Activated CD4-positive, CD25-positive, alpha-beta regulatory T cell treated with anti-CD3 and anti-CD28 coated beads, Interleukin-2, amount 50 U/mL, for 72 hours (primary cell): ENCODE measurements around the gene PFN3.
"Not testable (repeated sequence)": the region's sequence is repeated elsewhere in the genome, so short reads cannot be mapped to it uniquely, and the experiment has no call there.

ENCODE experiments used
- DNase-seq: peaks from one replicate; pipeline ENCODE4 v3.0.0; 2021

PFN3 gene

GRCh38 chr5:177423671-177424070 lies 23.2 kb upstream of the PFN3 start:
- no peak for DNase-seq

DNA sequence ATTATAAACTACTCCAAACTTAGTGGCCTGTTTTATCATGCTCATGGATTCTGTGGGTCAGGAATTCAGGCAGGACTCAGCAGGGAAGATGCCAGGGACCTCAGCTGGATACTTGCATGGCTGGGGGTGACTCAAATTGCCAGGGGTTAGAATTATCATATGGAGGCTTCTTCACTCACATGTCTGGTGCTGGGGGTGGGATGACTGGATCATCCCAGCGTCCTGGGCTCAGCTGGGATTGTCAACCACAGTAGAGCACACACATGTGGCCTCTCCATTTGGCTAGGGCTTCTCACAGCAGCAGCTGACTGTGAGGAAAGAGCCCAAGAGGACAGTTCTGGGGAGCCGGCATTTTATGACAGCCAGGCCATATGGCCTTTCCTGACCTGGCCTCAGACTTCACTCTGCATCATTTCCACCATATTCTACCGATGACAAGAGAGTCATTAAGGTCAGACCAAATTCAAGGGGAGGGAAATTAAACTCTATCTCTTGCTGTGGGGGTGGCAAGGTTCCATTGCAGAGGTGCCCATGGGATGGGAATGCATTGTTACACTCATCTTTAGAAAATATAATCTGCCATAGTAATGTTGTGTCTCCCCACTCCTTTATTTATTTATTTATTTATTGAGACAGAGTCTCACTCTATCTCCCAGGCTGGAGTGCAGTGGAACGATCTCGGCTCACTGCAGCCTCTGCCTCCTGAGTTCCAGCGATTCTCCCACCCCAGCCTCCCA lies 20.8 kb upstream of the PFN3 start:
- no peak for DNase-seq

DNA sequence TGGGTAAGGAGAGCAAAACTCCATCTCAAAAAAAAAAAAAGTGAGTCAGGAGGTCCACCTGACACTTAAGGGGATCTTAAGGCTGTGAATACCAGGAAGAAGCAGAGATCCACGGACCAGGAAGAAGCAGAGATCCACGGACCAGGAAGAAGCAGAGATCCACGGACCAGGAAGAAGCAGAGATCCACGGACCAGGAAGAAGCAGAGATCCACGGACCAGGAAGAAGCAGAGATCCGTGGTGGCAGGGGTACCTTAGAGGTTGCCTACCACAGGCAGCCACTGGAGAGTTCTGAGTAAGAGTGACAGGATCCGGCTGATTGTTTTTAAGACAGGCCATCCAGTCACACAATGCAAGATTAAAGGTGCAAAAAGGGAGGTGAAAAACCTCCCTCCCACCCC lies 20.0 kb upstream of the PFN3 start:
- not testable (repeated sequence) for DNase-seq

- no peak for DNase-seq
Measured at GRCh38 chr5:177419046-177419445, 18.6 kb upstream of the PFN3 start.

GRCh38 chr5:177417081-177417480 lies 16.6 kb upstream of the PFN3 start:
- DNase-seq = not testable (repeated sequence)

DNA sequence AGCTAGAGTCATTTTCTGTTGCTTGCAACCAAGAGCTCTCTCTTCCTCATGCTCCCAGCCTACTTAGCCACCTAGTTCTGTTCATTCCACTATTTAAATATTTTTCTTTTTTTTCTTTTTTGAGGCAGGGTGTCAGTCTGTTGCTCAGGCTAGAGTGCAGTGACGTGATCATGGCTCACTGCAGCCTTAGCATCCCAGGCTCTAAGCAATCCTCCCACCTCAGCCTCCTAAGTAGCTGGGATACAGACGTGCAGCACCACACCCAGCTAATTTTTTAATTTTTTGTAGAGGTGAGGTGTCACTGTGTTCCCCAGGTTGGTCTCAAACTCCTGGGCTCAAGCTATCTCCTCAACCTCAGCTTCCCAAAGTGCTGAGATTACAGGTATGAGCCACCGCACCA lies 14.0 kb upstream of the PFN3 start:
- DNase-seq = no peak

DNA sequence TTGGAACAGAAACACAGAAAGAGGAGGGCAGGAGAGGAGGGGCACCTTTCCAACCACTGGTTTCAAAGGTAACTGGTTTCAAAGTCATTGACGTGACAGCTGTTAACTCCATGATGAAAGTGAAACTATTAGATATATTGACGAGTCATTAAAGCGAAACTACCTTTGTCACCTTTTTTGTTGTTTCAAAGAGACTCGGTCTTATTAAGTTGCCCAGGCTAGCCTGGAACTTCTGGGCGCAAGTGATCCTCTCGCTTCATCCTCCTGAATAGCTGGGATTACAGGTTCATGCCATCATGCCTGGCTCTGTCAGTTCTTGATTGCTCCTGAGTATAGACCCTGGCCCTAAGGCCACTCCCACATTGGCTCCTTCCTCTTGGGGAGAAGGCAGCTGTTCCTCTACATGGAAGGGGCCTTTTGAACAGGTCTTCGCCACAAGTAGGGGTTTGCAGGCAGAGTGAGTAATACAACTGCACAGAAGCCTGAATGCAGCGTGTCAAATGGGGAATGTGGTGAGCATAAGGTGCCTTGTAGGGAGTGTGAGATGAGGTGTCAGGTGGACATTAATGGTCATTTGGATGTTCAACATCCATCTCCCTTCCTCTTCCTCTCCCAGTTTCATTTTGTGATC lies 12.3 kb upstream of the PFN3 start:
- DNase-seq = no peak

- DNase-seq = no peak
Measured at GRCh38 chr5:177410575-177410974, 10.1 kb upstream of the PFN3 start.

GRCh38 chr5:177409043-177409801 lies 8.8 kb upstream of the PFN3 start, which contains the start of gene F12:
TSS of gene F12 (minus strand) at chr5:177409564. CDS start at chr5:177409527, 37 bp downstream.
- no peak for DNase-seq

DNA sequence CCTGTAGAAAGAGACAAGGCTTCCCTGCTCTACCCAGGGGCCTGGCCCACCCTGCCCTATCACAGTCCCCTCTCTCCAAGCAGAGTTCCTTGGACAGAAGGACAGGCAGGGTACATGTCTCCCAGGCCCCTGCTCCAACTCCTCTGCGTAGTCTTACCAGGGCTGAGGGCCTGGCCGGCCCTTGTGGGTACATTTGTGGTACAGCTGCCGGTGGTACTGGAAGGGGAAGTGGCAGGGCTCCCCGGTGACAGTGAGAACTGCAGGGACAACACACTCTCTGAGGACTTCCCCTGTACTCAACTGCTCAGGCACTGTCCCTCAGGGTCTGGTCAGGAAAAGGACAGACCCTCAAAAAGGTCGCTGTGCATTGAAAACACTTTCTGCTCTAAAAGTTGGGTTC lies 5.3 kb upstream of the PFN3 start:
- DNase-seq = no peak

GRCh38 chr5:177405312-177405711 lies 4.9 kb upstream of the PFN3 start:
- DNase-seq = no peak

- DNase-seq = no peak
Measured at GRCh38 chr5:177404641-177405179, 4.2 kb upstream of the PFN3 start.

GRCh38 chr5:177403792-177404640 lies 3.6 kb upstream of the PFN3 start:
- peak; percentile 78 for DNase-seq

- DNase-seq = peak; percentile 57
Measured at GRCh38 chr5:177403102-177403791, 2.8 kb upstream of the PFN3 start.

DNA sequence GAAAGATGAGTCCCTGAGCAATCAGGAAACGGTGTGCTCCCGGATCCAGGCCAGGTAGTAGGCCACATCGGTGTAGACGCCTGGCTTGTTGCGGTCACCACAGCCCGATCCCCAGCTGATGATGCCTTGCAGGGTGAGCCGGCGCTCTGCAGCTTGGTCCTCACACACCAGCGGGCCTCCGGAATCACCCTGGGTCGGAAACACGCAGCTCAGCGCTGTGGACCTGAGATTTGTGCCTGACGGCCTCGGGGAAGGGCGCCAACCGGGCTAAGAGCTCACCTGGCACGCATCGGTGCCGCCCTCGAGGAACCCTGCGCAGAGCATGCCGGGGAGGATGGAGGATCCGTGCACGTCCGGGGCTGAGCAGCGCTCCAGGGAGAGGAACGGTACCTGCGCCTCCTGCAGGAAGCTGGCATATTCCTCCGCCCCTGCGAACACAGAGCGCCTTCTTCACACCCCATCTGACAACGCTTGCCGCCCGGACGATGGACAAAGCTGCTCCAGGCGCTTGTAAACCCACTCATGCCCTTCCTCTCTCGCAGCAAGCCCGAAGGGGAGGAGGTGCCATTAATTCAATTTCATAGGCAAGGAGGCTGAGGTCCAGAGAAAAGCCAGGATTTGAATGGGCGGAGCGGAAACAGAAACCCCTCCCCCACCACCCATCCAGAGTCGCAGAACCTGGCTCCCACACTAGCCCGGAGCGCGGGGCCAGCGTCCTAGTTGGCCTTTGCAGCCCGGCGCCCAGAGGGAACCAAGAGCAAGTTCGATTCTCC lies 2.0 kb upstream of the PFN3 start:
- DNase-seq = peak; percentile 44

DNA sequence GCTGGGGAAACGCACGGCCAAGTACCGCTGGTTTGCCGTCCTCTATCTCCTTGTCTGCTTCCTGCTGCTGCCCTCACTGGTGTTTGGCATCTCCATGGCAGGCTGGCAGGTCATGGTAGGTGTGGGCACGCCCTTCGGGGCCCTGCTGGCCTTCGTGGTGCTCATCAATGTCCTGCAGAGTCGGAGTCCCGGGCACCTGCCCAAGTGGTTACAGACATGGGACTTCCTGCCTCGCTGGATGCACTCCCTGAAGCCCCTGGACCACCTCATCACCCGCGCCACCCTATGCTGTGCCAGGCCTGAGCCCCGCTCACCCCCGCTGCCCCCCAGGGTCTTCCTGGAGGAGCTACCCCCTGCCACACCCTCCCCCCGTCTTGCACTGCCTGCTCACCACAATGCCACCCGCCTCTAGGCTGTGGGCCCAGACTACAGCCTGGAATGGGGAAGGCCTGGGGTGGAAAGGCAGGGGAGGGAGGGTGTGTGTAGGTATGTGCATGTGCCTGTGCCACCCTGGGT lies 2.5 kb downstream of the PFN3 start:
- no peak for DNase-seq

DNA sequence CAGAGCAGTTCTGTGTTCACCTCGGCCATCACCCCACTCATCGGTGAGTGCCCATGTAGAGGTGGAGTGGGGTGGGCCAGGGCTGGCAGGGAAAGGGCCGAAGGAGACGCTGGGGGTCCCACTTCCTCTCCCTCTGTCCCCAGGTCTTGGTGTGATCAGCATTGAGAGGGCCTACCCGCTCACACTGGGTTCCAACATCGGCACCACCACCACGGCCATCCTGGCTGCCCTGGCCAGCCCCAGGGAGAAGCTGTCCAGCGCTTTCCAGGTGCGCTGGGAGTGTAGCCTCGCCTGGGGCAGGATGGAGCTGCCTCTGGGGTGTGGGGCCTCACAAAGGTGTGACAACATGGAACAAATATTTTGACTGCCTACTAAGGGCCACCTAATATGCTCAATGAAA lies 3.7 kb downstream of the PFN3 start:
- no peak for DNase-seq

- DNase-seq = no peak
Measured at GRCh38 chr5:177396078-177396477, 4.4 kb downstream of the PFN3 start.

GRCh38 chr5:177393990-177394389 lies 6.5 kb downstream of the PFN3 start:
- DNase-seq = no peak

- DNase-seq = no peak
Measured at GRCh38 chr5:177393206-177393765, 7.2 kb downstream of the PFN3 start.

DNA sequence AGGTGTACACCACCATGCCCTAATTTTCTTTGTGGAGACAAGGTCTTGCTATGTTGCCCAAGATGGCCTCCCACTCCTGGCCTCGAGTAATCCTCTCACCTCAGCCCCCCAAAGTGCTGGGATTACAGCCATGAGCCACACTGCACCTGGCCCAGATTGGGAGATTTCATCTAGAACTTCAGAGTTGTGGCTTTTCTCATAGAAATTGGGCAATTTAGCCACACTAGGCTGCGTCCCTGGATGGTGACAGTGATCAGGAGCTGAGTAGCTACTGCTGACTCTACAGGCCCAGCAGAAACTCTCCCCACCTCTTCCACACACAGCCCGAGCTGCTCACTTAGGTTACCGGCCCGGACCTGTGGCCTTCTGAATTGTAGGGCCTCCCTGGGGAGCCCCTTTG lies 7.7 kb downstream of the PFN3 start:
- DNase-seq = no peak
